ENCODE data around the gene SLC16A10.

- TF ChIP-seq POLR2A (IDR thresholded peaks at IDR 0.05) (no peak), CTCF (IDR thresholded peaks at IDR 0.05) (no peak)
Measured at GRCh38 chr6:111038534-111039252, 48.6 kb upstream of the SLC16A10 start.

All from thyroid gland (tissue), 4 donors.